MM.1S (cell line): ENCODE data around the gene DELE1.

Source experiments
- DNase-seq: peaks from one replicate; pipeline ENCODE4 v3.0.0-alpha.2; 2015
- H2AFZ ChIP-seq: fragments of 300-600 bp; sonication (generic); 2 replicates; pipeline ENCODE4 v1.6.0; 2016; ENCODE audit warnings: antibody characterized with exemption, low read length
- H3F3A ChIP-seq: fragments of 300-600 bp; sonication (generic); 2 replicates; pipeline ENCODE4 v1.6.1; 2016; ENCODE audit warnings: mild to moderate bottlenecking, antibody characterized with exemption, low read length, moderate library complexity, mixed read lengths; ENCODE audit not compliant: insufficient read depth
- H3K27ac ChIP-seq: fragments of 300-600 bp; sonication (generic); 2 replicates; pipeline ENCODE4 v1.5.1; 2016; ENCODE audit warnings: mild to moderate bottlenecking, low read length
- H3K27me3 ChIP-seq: fragments of 300-600 bp; sonication (generic); replicated peaks from 2 replicates; pipeline ENCODE4 v1.6.0; 2016; ENCODE audit warnings: low read length; ENCODE audit not compliant: insufficient read depth
- H3K36me3 ChIP-seq: fragments of 300-600 bp; sonication (generic); replicated peaks from 2 replicates; pipeline ENCODE4 v1.6.1; 2016; ENCODE audit warnings: mild to moderate bottlenecking, low read length, mixed read lengths; ENCODE audit not compliant: insufficient read depth
- H3K4me1 ChIP-seq: fragments of 300-600 bp; sonication (generic); 2 replicates; pipeline ENCODE4 v1.6.1; 2016; ENCODE audit warnings: low read length, mixed read lengths
- H3K4me2 ChIP-seq: fragments of 300-600 bp; sonication (generic); 2 replicates; pipeline ENCODE4 v1.6.0; 2016; ENCODE audit warnings: low read depth, low read length
- H3K4me3 ChIP-seq: fragments of 300-600 bp; sonication (generic); 2 replicates; pipeline ENCODE4 v1.5.1; 2016; ENCODE audit warnings: low read length, mixed read lengths
- H3K79me2 ChIP-seq: fragments of 300-600 bp; sonication (generic); 2 replicates; pipeline ENCODE4 v1.6.1; 2016; ENCODE audit warnings: mixed run types, low read length, mixed read lengths
- H3K9ac ChIP-seq: fragments of 300-600 bp; sonication (generic); 2 replicates; pipeline ENCODE4 v1.6.1; 2016; ENCODE audit warnings: low read length, mixed read lengths
- H3K9me2 ChIP-seq: fragments of 300-600 bp; sonication (generic); replicated peaks from 2 replicates; pipeline ENCODE4 v1.6.1; 2016; ENCODE audit warnings: mild to moderate bottlenecking, low read length, mixed read lengths; ENCODE audit not compliant: insufficient read depth
- H3K9me3 ChIP-seq: fragments of 300-600 bp; sonication (generic); replicated peaks from 2 replicates; pipeline ENCODE4 v1.6.1; 2016; ENCODE audit warnings: mild to moderate bottlenecking, low read length, mixed read lengths; ENCODE audit not compliant: insufficient read depth
- H4K20me1 ChIP-seq: fragments of 300-600 bp; sonication (generic); 2 replicates; pipeline ENCODE4 v1.6.1; 2016; ENCODE audit warnings: mild to moderate bottlenecking, low read length, moderate library complexity, mixed read lengths; ENCODE audit not compliant: insufficient read depth
- EZH2 ChIP-seq: fragments of 300-600 bp; sonication (generic); optimal IDR thresholded peaks from 2 replicates; pipeline ENCODE3; 2017; ENCODE audit warnings: low read depth, mild to moderate bottlenecking, antibody characterized with exemption, low read length, mixed read lengths
- EZH2phosphoT487 ChIP-seq: fragments of 300-600 bp; sonication (generic); IDR thresholded peaks from 2 replicates; pipeline ENCODE4 v1.6.1; 2018; ENCODE audit warnings: antibody characterized with exemption, low read length
- TF ChIP-seq, protein P1 (sequence below): fragments of 300-600 bp; sonication (generic); IDR thresholded peaks from 2 replicates; pipeline ENCODE4 v1.5.1; 2016; ENCODE audit warnings: antibody characterized with exemption, low read length, mixed read lengths

The DELE1 gene

DNA sequence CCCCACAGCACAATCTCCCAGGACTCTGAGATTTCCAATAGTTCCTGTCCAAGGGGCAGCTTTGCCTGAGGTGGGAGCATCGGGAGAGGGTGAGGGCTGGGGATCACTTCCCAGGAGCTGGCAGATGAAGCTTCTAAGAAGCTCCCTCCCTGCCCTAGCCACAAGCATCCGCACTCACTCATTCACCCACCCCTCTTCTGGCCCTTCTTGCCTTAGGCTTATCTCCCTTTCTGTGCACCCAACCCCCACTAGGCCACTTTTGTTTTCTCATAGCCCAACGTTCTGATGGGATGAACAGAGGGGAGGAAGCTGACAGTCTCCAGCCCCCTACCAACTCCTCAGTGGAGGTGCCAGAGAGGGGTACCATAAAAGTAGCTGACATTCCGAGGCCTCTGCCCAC is 41.8 kb upstream of the DELE1 start:
- Histone ChIP-seq H3K4me1 (peaks cover 37% of the 10 kb centered on the region), H3K9ac (peak overlapping the region; percentile 30; the same call in 1 of the 2 replicates), H3K36me3 (no peaks in the 10 kb centered on the region), H2AFZ (no peak overlapping the region), H3K9me2 (no peaks in the 10 kb centered on the region), H3K4me2 (peak overlapping the region; percentile 22; the same call in 1 of the 2 replicates), H3K27me3 (peaks cover 41% of the 10 kb centered on the region), H3K9me3 (no peaks in the 10 kb centered on the region), H4K20me1 (no peaks in the 10 kb centered on the region), H3F3A (peaks cover 4% of the 10 kb centered on the region), H3K4me3 (no peak overlapping the region), H3K27ac (peak overlapping the region; percentile 29; the same call in 1 of the 2 replicates), H3K79me2 (no peaks in the 10 kb centered on the region)
- TF ChIP-seq EZH2phosphoT487 (no peak), EZH2 (no peak)
- TF ChIP-seq, protein P1, sequence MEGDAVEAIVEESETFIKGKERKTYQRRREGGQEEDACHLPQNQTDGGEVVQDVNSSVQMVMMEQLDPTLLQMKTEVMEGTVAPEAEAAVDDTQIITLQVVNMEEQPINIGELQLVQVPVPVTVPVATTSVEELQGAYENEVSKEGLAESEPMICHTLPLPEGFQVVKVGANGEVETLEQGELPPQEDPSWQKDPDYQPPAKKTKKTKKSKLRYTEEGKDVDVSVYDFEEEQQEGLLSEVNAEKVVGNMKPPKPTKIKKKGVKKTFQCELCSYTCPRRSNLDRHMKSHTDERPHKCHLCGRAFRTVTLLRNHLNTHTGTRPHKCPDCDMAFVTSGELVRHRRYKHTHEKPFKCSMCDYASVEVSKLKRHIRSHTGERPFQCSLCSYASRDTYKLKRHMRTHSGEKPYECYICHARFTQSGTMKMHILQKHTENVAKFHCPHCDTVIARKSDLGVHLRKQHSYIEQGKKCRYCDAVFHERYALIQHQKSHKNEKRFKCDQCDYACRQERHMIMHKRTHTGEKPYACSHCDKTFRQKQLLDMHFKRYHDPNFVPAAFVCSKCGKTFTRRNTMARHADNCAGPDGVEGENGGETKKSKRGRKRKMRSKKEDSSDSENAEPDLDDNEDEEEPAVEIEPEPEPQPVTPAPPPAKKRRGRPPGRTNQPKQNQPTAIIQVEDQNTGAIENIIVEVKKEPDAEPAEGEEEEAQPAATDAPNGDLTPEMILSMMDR, result no peak
- DNase-seq, result no peak

DNA sequence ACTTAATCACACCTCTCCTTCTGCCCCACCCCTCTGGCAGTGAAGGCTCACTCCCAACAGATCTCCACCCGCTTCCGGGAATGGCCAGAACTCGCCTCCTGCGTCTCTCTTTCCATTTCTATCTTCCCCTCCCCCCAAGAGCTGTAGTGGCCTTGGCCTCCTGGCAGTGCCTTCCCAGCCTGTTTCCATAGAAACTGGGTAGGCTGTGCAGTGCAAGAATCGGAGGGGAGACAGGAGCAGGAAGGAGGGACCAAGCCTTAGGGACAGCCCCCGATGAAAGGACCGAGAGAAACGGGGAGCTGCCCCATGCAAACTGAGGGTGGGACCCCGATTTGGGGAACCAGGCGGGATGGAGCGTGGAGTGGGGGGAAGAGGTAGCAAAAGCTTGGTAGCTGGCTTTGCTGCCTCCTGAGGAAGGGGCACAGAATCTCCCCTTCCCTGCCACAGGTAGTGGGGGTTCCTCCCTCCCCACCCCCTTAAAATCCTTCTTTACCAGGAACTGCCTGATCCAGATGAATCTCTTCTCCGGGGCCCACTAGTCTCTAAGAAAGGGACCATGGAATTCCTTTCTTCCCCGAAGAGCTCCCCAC is 41.0 kb upstream of the DELE1 start:
- Histone ChIP-seq H3K4me3 (no peak overlapping the region), H4K20me1 (no peaks in the 10 kb centered on the region), H3K4me2 (no peak overlapping the region), H3K79me2 (no peaks in the 10 kb centered on the region), H3K27ac (no peak overlapping the region), H3F3A (peaks cover 4% of the 10 kb centered on the region), H3K36me3 (no peaks in the 10 kb centered on the region), H3K4me1 (peaks cover 33% of the 10 kb centered on the region), H2AFZ (no peak overlapping the region), H3K27me3 (peaks cover 33% of the 10 kb centered on the region), H3K9me2 (no peaks in the 10 kb centered on the region), H3K9me3 (no peaks in the 10 kb centered on the region), H3K9ac (no peak overlapping the region)
- no peak for TF ChIP-seq EZH2
- no peak for TF ChIP-seq EZH2phosphoT487
- TF ChIP-seq, protein P1, result no peak
- DNase-seq, result no peak

DNA sequence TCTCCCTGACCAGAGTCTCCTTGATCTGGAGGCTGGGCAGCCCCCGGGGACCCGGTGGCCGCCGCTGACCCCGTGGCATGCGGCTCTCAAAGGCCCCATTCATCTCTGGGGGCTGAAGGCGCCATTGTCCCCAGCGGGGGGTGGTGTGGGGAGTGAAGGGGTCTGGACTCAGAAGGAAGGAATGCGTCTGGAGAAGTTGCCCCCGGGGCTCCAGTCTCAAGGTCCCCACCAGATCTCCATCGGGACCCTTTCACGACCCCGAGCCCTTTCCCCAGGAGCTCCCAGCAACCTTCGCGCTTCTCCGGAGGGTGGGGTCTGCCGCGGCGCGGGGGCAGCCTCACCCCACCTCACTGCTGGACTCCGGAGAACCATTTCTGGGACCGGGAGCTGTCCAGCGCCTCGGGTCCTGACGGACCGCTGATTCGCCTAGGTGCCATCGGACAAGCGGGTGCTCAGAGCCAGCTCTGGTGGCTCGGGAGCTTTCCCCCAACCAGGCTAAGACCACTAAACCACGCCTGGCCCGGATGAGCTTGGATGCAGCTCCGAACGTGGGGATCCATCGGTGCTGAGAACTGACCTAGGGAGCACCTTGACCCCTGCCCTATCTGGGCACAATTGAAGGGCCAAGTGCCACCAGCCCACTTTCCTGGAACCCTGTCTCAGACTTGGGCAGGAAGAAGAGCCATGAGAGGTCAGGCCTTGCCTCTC is 40.3 kb upstream of the DELE1 start:
- no peak for DNase-seq

More for the DNA sequence above, 40.3 kb upstream of the DELE1 start:
- Histone ChIP-seq H3K4me3 (no peak overlapping the region), H3K4me2 (no peak overlapping the region), H3K4me1 (peaks cover 31% of the 10 kb centered on the region), H3K27ac (no peak overlapping the region), H3K79me2 (no peaks in the 10 kb centered on the region), H2AFZ (no peak overlapping the region), H3K36me3 (no peaks in the 10 kb centered on the region), H3F3A (peaks cover 4% of the 10 kb centered on the region), H3K9me3 (no peaks in the 10 kb centered on the region), H3K9me2 (no peaks in the 10 kb centered on the region), H3K9ac (no peak overlapping the region), H4K20me1 (no peaks in the 10 kb centered on the region), H3K27me3 (peaks cover 30% of the 10 kb centered on the region)
- TF ChIP-seq, protein P1, result no peak
- TF ChIP-seq EZH2phosphoT487 (no peak), EZH2 (no peak)
